WTC11 (cell line): ENCODE data around the gene PYY. TPM values are rescaled to one million over a fixed set of nuclear protein-coding genes. Genes with fewer than 3 reads are reported as not detected.

Experiments used
- total RNA-seq: library from RNA; stranded (reverse); gene quantifications from 3 replicates; pipeline ENCODE4 v1.2.3, GENCODE V29; 2021

PYY gene
- total RNA-seq, 1 experiment from 2014 or later, result 0.72 TPM

Other genes with a start within 250 kb of the PYY start
- gene SOST, start 195.1 kb downstream of the PYY start, total RNA-seq, result 0.07 to 0.25 TPM in 2 of 3 replicates, not detected in the other
- gene DUSP3, start 175.0 kb downstream of the PYY start, total RNA-seq, result 28.4 to 31.5 TPM (median 30.0 TPM) in 3 replicates
- gene CFAP97D1, start 173.5 kb downstream of the PYY start, total RNA-seq, result 0.09 to 0.14 TPM (median 0.13 TPM) in 3 replicates
- gene MPP3, start 120.8 kb downstream of the PYY start, total RNA-seq, result 9.2 to 11.3 TPM (median 10.3 TPM) in 3 replicates
- not detected in 3 replicates for gene CD300LG, start 106.8 kb downstream of the PYY start, total RNA-seq
- 29.3 to 31.4 TPM (median 29.9 TPM) in 3 replicates for gene MPP2, start 46.4 kb downstream of the PYY start, total RNA-seq
- gene PPY, start 11.5 kb downstream of the PYY start, total RNA-seq, result not detected in 3 replicates
- gene NAGS, start 50.7 kb upstream of the PYY start, total RNA-seq, result 6.1 to 8.6 TPM (median 7.6 TPM) in 3 replicates
- gene TMEM101, start 61.0 kb upstream of the PYY start, total RNA-seq, result 32.1 to 36.3 TPM (median 32.7 TPM) in 3 replicates
- 96.8 to 102 TPM (median 98.0 TPM) in 3 replicates for gene LSM12, start 112.7 kb upstream of the PYY start, total RNA-seq
- 121 to 122 TPM (median 121 TPM) in 3 replicates for gene G6PC3, start 116.8 kb upstream of the PYY start, total RNA-seq
- 54.0 to 61.6 TPM (median 59.0 TPM) in 3 replicates for gene HDAC5, start 169.7 kb upstream of the PYY start, total RNA-seq
- 22.4 to 23.9 TPM (median 23.7 TPM) in 3 replicates for gene HROB, start 188.0 kb upstream of the PYY start, total RNA-seq
- 0.11 to 0.23 TPM (median 0.14 TPM) in 3 replicates for gene ASB16, start 216.8 kb upstream of the PYY start, total RNA-seq
- 21.9 to 26.9 TPM (median 25.3 TPM) in 3 replicates for gene TMUB2, start 233.0 kb upstream of the PYY start, total RNA-seq
- gene ATXN7L3, start 245.9 kb upstream of the PYY start, total RNA-seq, result 113 to 124 TPM (median 114 TPM) in 3 replicates